Smooth muscle cell (in vitro differentiated cells): ENCODE results near the gene THRA. TPM values are rescaled to one million over a fixed set of nuclear protein-coding genes. Genes with fewer than 3 reads are reported as not detected.

Experiments used
- DNase-seq: peaks from one replicate; lab custom pipeline; 2025; ENCODE audit not compliant: unreplicated experiment; lab: John Stamatoyannopoulos, UW
- H2AFZ ChIP-seq: fragments of 200-600 bp; sonication (generic); 2 replicates; pipeline ENCODE4 v1.6.0; 2016; ENCODE audit warnings: antibody characterized with exemption, low read depth, mild to moderate bottlenecking
- H3F3A ChIP-seq: fragments of 200-600 bp; sonication (generic); 2 replicates; pipeline ENCODE4 v1.6.0; 2017; ENCODE audit warnings: antibody characterized with exemption, low read depth
- H3K27ac ChIP-seq: fragments of 200-600 bp; sonication (generic); 2 replicates; pipeline ENCODE4 v1.5.1; 2016; ENCODE audit warnings: low read depth, mild to moderate bottlenecking
- H3K27me3 ChIP-seq: fragments of 200-600 bp; sonication (generic); 2 replicates; pipeline ENCODE4 v1.6.1; 2016; ENCODE audit warnings: low read depth, mild to moderate bottlenecking
- H3K36me3 ChIP-seq: fragments of 200-600 bp; sonication (generic); 2 replicates; pipeline ENCODE4 v1.5.1; 2016; ENCODE audit warnings: low read depth
- H3K4me1 ChIP-seq: fragments of 200-600 bp; sonication (generic); 2 replicates; pipeline ENCODE4 v1.5.1; 2016; ENCODE audit warnings: low read depth
- H3K4me2 ChIP-seq: fragments of 200-600 bp; sonication (generic); 2 replicates; pipeline ENCODE4 v1.6.0; 2016; ENCODE audit warnings: mild to moderate bottlenecking
- H3K4me3 ChIP-seq: fragments of 200-600 bp; sonication (generic); 2 replicates; pipeline ENCODE4 v1.5.1; 2016; ENCODE audit warnings: mild to moderate bottlenecking
- H3K79me2 ChIP-seq: fragments of 200-600 bp; sonication (generic); 2 replicates; pipeline ENCODE4 v1.6.0; 2016; ENCODE audit warnings: low read depth, mild to moderate bottlenecking
- H3K9ac ChIP-seq: fragments of 200-600 bp; sonication (generic); 2 replicates; pipeline ENCODE4 v1.6.0; 2016; ENCODE audit warnings: low read depth
- H3K9me3 ChIP-seq: fragments of 200-600 bp; sonication (generic); replicated peaks from 2 replicates; pipeline ENCODE4 v1.5.1; 2016; ENCODE audit warnings: low read depth
- H4K20me1 ChIP-seq: fragments of 200-600 bp; sonication (generic); 2 replicates; pipeline ENCODE4 v1.6.0; 2016; ENCODE audit warnings: low read depth
- CTCF ChIP-seq: fragments of 200-600 bp; sonication (generic); IDR thresholded peaks from 2 replicates; pipeline ENCODE4 v1.5.1; 2017; ENCODE audit warnings: borderline replicate concordance, mild to moderate bottlenecking, antibody characterized with exemption; ENCODE audit not compliant: insufficient read depth, poor library complexity, severe bottlenecking
- WGBS: methylation state at CpG from one replicate; pipeline ENCODE4 v1.1.7; 2016; ENCODE audit warnings: low lambda C conversion rate; 5-methylcytosine and 5-hydroxymethylcytosine counted together
- polyA plus RNA-seq: library from polyadenylated mRNA; unstranded; fragments of >200 nt; fragmentation: Nextera tagmentation; extraction: Ambion mirVana; gene quantifications from 2 replicates; pipeline ENCODE4 v1.2.1, GENCODE V29; 2016
- total RNA-seq: library from RNA; depleted of rRNA; stranded (reverse); fragments of >200 nt; gene quantifications from 2 replicates; pipeline ENCODE4 v1.2.3, GENCODE V29; 2014

THRA gene
- total and polyA plus RNA-seq, 2 experiments from 2014 or later = 15.6 to 21.2 TPM

GRCh38 chr17:40086150-40087044 lies 23.6 kb downstream of the THRA start:
- Histone ChIP-seq H3K9ac (no peak overlapping the region), H3K4me2 (no peak overlapping the region), H2AFZ (no peak overlapping the region), H3K9me3 (no peaks in the 10 kb centered on the region), H4K20me1 (no peaks in the 10 kb centered on the region), H3K36me3 (no peaks in the 10 kb centered on the region), H3K4me1 (no peaks in the 10 kb centered on the region), H3F3A (no peaks in the 10 kb centered on the region), H3K4me3 (no peak overlapping the region), H3K27ac (no peak overlapping the region), H3K79me2 (no peaks in the 10 kb centered on the region), H3K27me3 (no peaks in the 10 kb centered on the region)
- DNase-seq = no peak
- peak; percentile 66 for TF ChIP-seq CTCF
- 75% methylated on average over 17 of the region's 17 CpGs for WGBS

- no peaks in the 10 kb centered on the region for H3K9me3 ChIP-seq
- 99% methylated on average over 6 of the region's 6 CpGs for WGBS
- no peaks in the 10 kb centered on the region for H3K36me3 ChIP-seq
- no peak overlapping the region for H3K9ac ChIP-seq
- H3K4me1 ChIP-seq = no peaks in the 10 kb centered on the region
- no peak overlapping the region for H3K27ac ChIP-seq
- no peaks in the 10 kb centered on the region for H3K79me2 ChIP-seq
- H2AFZ ChIP-seq = no peak overlapping the region
- TF ChIP-seq CTCF = no peak
- H3K27me3 ChIP-seq = no peaks in the 10 kb centered on the region
- H3F3A ChIP-seq = no peaks in the 10 kb centered on the region
- H3K4me3 ChIP-seq = no peak overlapping the region
- no peak for DNase-seq
- no peak overlapping the region for H3K4me2 ChIP-seq
- H4K20me1 ChIP-seq = no peaks in the 10 kb centered on the region
Observed at GRCh38 chr17:40087049-40087794, 24.5 kb downstream of the THRA start.

- no peak overlapping the region for H2AFZ ChIP-seq
- no peak overlapping the region for H3K27ac ChIP-seq
- WGBS = 95% methylated on average over 28 of the region's 28 CpGs
Observed at GRCh38 chr17:40087903-40088718, 25.3 kb downstream of the THRA start.

More at GRCh38 chr17:40087903-40088718, 25.3 kb downstream of the THRA start:
- no peaks in the 10 kb centered on the region for H3K27me3 ChIP-seq
- H3K36me3 ChIP-seq = no peaks in the 10 kb centered on the region
- no peaks in the 10 kb centered on the region for H3K9me3 ChIP-seq
- H3K79me2 ChIP-seq = no peaks in the 10 kb centered on the region
- H3K9ac ChIP-seq = no peak overlapping the region
- no peak overlapping the region for H3K4me2 ChIP-seq
- DNase-seq = no peak
- no peaks in the 10 kb centered on the region for H3K4me1 ChIP-seq
- TF ChIP-seq CTCF = no peak
- H3F3A ChIP-seq = no peaks in the 10 kb centered on the region
- H4K20me1 ChIP-seq = no peaks in the 10 kb centered on the region
- H3K4me3 ChIP-seq = no peak overlapping the region
